ENCODE data around the gene KCNF1. TPM values are rescaled to one million over a fixed set of nuclear protein-coding genes. Genes with fewer than 3 reads are reported as not detected.

KCNF1 gene
- total RNA-seq, 1 donor from 2014 or later: 0.30 TPM

DNA sequence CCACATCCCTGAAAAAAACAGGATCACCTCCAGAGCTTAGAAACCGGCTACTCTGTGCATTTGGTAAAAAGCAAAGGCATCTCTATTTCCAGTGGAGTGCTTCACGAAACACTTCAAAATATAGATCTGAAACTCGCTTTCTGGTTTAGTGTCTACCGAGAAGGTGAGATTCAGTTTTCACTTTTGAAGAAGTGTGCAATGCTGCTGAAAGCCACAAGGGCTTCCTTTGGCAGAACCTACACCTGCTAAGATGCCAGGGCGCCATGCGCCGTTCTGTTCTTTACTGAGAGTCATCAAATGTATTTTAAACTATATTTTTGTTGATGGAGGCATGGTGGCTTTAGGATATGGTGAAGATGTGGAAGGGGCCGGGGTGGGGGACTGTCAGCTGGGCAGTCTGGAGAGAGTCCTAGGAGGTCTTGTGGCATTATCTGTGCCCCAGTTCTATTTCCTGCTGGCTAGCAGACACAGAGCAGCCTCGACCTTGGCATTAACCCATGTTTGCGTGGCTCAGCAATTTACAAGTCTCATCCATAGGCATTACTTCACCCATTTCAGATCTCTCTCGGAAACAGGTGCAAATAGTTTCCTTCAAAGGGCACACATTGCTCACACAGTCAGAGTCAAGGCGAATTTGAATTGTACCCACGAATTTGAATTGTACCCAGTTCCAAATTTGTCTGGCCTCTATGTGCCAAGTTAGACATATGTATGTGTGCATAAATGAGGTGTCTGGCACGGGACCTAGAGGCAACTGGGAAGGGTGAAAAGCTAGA, 46.7 kb upstream of the KCNF1 start:
- Histone ChIP-seq H3K27ac (replicated peaks) (peak overlapping the region; percentile 68), H3K27me3 (ENCODE audit: low read depth) (peaks cover 12% of the 10 kb centered on the region), H3K4me3 (peak overlapping the region; percentile 35), H3K36me3 (no peaks in the 10 kb centered on the region), H3K4me1 (peaks cover 98% of the 10 kb centered on the region), H3K9me3 (replicated peaks) (no peaks in the 10 kb centered on the region)
- TF ChIP-seq, protein P1, sequence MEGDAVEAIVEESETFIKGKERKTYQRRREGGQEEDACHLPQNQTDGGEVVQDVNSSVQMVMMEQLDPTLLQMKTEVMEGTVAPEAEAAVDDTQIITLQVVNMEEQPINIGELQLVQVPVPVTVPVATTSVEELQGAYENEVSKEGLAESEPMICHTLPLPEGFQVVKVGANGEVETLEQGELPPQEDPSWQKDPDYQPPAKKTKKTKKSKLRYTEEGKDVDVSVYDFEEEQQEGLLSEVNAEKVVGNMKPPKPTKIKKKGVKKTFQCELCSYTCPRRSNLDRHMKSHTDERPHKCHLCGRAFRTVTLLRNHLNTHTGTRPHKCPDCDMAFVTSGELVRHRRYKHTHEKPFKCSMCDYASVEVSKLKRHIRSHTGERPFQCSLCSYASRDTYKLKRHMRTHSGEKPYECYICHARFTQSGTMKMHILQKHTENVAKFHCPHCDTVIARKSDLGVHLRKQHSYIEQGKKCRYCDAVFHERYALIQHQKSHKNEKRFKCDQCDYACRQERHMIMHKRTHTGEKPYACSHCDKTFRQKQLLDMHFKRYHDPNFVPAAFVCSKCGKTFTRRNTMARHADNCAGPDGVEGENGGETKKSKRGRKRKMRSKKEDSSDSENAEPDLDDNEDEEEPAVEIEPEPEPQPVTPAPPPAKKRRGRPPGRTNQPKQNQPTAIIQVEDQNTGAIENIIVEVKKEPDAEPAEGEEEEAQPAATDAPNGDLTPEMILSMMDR (IDR thresholded peaks at IDR 0.05; ENCODE audit: borderline replicate concordance): peak; percentile 45
- DNase-seq: no peak
- intact Hi-C loops (cut with micrococcal nuclease): no loop called here

DNA sequence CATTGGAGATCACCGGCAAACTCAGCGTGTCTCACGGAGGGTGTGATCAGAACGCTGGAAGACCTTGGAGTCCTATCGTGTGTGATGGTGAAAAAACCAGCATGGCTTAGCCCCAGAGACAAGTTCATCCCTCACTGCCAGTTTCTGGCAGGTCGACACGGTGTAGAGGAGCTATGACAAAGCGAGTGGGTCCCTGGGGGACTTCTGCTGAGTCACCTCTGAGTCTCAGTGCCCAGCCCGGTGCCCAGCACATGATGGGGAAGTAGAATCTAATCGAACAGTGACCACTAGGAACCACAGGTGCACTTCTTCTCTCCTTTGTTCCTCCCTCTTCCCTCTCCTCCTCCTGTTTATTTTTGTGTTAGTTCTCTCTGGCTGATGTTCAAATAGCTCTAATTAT, 45.9 kb upstream of the KCNF1 start:
- intact Hi-C loops (cut with micrococcal nuclease): no loop called here
- no peak for DNase-seq
- Histone ChIP-seq H3K4me1 (peaks cover 96% of the 10 kb centered on the region), H3K4me3 (no peak overlapping the region), H3K27ac (replicated peaks) (peak overlapping the region; percentile 68), H3K9me3 (replicated peaks) (no peaks in the 10 kb centered on the region), H3K27me3 (ENCODE audit: low read depth) (peaks cover 12% of the 10 kb centered on the region), H3K36me3 (no peaks in the 10 kb centered on the region)
- TF ChIP-seq, protein P1 (IDR thresholded peaks at IDR 0.05; ENCODE audit: borderline replicate concordance): no peak

DNA sequence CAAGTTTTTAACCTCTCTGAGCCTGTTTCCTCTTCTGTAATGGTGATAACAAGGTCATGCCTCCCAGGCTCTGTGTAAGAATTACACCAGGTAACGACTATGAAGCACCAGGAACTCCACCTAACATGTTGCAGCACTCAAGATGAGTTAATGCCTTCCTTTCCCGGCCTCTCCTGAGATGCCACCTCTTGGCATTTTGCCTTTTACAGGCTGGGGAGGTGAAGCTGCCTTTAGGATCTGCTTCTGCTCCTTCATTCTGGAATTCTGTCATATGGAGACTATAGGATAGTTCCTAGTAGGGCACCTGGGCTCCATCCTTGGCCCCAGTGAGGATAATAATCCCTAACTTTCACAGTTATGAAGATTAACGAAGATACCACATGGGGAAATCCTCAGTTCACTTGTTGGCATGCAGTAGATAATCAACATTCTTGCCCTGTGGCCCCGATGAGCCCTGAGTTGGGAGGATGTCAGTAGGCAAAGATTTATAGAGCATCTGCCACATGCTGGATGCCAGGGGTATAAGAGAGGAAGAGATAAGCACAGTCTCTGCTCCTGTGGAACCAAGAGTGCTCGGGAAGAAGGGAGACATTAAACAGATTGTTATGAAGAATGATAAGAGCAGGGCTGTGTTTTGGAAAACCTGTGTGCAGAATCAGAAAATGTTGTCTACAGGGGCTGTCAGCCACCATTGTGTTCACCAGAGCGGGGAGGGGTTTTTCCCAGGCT, 43.9 kb upstream of the KCNF1 start:
- peak overlapping the region; percentile 80 for H3K27ac ChIP-seq (replicated peaks)
- H3K36me3 ChIP-seq: no peaks in the 10 kb centered on the region
- intact Hi-C loops (cut with micrococcal nuclease): no loop called here
- H3K4me3 ChIP-seq: peak overlapping the region; percentile 38
- peaks cover 85% of the 10 kb centered on the region for H3K4me1 ChIP-seq
- peaks cover 9% of the 10 kb centered on the region for H3K9me3 ChIP-seq (replicated peaks)
- TF ChIP-seq, protein P1 (IDR thresholded peaks at IDR 0.05; ENCODE audit: borderline replicate concordance): no peak
- DNase-seq: no peak
- H3K27me3 ChIP-seq (ENCODE audit: low read depth): peaks cover 4% of the 10 kb centered on the region

DNA sequence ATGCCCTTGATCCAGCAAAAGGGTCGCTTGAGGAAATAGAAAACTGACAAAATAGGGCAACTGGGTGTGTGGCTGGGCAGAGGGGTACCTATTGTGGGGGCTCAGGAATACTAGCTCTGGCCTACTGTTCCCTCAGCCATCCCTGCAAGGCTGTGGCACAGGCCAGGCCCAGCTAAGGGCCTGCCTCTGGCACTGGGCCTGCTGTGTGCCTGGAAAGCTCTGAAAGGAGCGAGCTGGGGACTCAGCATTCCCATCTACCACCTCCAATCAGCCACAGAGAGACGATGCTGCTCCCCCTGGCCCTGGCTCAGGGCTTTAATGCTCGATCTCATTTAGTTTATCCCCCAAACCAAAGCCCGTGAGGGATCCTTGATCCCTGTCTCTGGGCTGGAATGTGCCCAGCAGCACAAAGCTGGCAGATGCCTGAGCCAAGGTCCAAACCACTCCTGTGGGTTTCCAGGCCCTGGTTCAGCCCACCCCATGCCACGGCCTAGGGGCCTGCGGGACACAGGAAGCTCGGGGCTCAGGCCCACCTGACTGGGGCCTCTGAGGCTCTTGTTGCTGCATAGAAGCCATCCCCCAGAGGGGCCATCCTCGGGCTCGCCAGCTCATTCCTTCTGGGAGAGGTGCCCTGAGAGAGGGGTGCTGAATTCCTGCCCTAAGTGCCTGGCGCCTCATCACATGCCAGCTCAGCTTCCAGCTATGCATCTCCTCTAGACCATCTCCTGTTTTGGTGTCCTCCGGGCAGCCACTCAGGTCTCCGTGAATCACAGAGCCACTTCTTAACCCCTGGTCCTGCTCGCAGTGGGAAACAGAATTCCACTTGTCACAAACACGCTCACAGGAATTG, 43.0 kb upstream of the KCNF1 start:
- Histone ChIP-seq H3K9me3 (replicated peaks) (peaks cover 9% of the 10 kb centered on the region), H3K4me1 (peaks cover 85% of the 10 kb centered on the region), H3K4me3 (peak overlapping the region; percentile 38), H3K36me3 (no peaks in the 10 kb centered on the region), H3K27me3 (ENCODE audit: low read depth) (no peaks in the 10 kb centered on the region), H3K27ac (replicated peaks) (peak overlapping the region; percentile 80)
- intact Hi-C loops (cut with micrococcal nuclease): no loop called here
- peak; percentile 59 for DNase-seq
- TF ChIP-seq, protein P1 (IDR thresholded peaks at IDR 0.05; ENCODE audit: borderline replicate concordance): no peak

DNA sequence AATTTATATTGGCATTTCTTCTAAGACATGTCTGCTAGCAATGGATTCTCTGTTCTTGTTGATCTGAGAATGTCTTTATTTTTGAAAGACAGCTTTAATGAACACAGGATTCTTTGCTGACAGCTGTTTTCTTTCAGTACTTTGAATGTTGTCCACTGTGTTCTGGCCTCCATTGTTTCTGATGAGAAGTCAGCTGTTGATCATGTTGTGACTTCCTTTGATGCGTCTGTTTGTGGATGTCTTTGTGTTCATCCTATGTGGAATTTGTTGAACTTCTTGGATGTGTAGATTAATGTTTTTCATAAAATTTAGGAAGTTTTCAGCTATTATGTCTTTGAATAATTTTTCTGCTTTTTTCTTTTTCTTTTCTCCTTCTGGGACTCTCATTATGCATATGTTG, 39.8 kb upstream of the KCNF1 start:
- H3K27ac ChIP-seq (replicated peaks): peak overlapping the region; percentile 27
- TF ChIP-seq, protein P1 (IDR thresholded peaks at IDR 0.05; ENCODE audit: borderline replicate concordance): no peak
- H3K36me3 ChIP-seq: no peaks in the 10 kb centered on the region
- no peak overlapping the region for H3K4me3 ChIP-seq
- no peak for DNase-seq
- no peaks in the 10 kb centered on the region for H3K27me3 ChIP-seq (ENCODE audit: low read depth)
- H3K9me3 ChIP-seq (replicated peaks): peaks cover 9% of the 10 kb centered on the region
- intact Hi-C loops (cut with micrococcal nuclease): no loop called here
- peaks cover 80% of the 10 kb centered on the region for H3K4me1 ChIP-seq
